H9 (cell line): ENCODE data around the gene BPIFB2. TPM values are rescaled to one million over a fixed set of nuclear protein-coding genes. Genes with fewer than 3 reads are reported as not detected.

ENCODE experiments used
- DNase-seq: peaks from one replicate; pipeline ENCODE4 v3.0.0-alpha.2; 2017
- H2AFZ ChIP-seq: one replicate; pipeline ENCODE4 v1.6.1; 2013; ENCODE audit warnings: mild to moderate bottlenecking, low read length, control low read depth, moderate library complexity
- H2AK5ac ChIP-seq: 2 replicates; pipeline ENCODE4 v1.6.1; 2013; ENCODE audit warnings: low read length, control low read depth, mixed read lengths; ENCODE audit not compliant: insufficient read length
- H2BK120ac ChIP-seq: one replicate; pipeline ENCODE4 v1.6.1; 2013; ENCODE audit warnings: low read depth, mild to moderate bottlenecking, low read length, control low read depth, inconsistent platforms; ENCODE audit not compliant: poor library complexity, severe bottlenecking
- H2BK12ac ChIP-seq: 2 replicates; pipeline ENCODE4 v1.6.1; 2013; ENCODE audit warnings: low read length, control low read depth, mixed read lengths, low read depth; ENCODE audit not compliant: insufficient read length
- H2BK15ac ChIP-seq: 2 replicates; pipeline ENCODE4 v1.6.1; 2013; ENCODE audit warnings: low read depth, low read length, control low read depth
- H2BK20ac ChIP-seq: one replicate; pipeline ENCODE4 v1.6.1; 2013; ENCODE audit warnings: low read depth, mild to moderate bottlenecking, low read length, control low read depth, inconsistent platforms; ENCODE audit not compliant: poor library complexity, severe bottlenecking
- H2BK5ac ChIP-seq: 2 replicates; pipeline ENCODE4 v1.6.1; 2013; ENCODE audit warnings: low read length, control low read depth, mixed read lengths; ENCODE audit not compliant: insufficient read length
- H3K14ac ChIP-seq: 2 replicates; pipeline ENCODE4 v1.6.1; 2013; ENCODE audit warnings: low read length, control low read depth; ENCODE audit not compliant: insufficient read depth
- H3K18ac ChIP-seq: 2 replicates; pipeline ENCODE4 v1.6.1; 2013; ENCODE audit warnings: low read depth, mild to moderate bottlenecking, mixed read lengths, low read length, control low read depth; ENCODE audit not compliant: insufficient read length
- H3K23ac ChIP-seq: 2 replicates; pipeline ENCODE4 v1.6.1; 2013; ENCODE audit warnings: low read length, control low read depth, mixed read lengths, low read depth; ENCODE audit not compliant: insufficient read length
- H3K23me2 ChIP-seq: 2 replicates; pipeline ENCODE4 v1.6.1; 2013; ENCODE audit warnings: low read depth, mild to moderate bottlenecking, mixed read lengths, low read length, control low read depth; ENCODE audit not compliant: insufficient read length, poor library complexity, severe bottlenecking
- H3K27ac ChIP-seq: 2 replicates; pipeline ENCODE4 v1.5.1; 2013; ENCODE audit warnings: low read length, control low read depth, mixed read lengths, low read depth; ENCODE audit not compliant: insufficient read length
- H3K27me3 ChIP-seq: 2 replicates; pipeline ENCODE4 v1.6.1; 2013; ENCODE audit warnings: low read length, control low read depth, inconsistent platforms; ENCODE audit not compliant: insufficient read depth
- H3K4ac ChIP-seq: 2 replicates; pipeline ENCODE4 v1.6.1; 2013; ENCODE audit warnings: low read depth, mild to moderate bottlenecking, control low read depth, inconsistent platforms, low read length, moderate library complexity
- H3K4me1 ChIP-seq: 2 replicates; pipeline ENCODE4 v1.6.1; 2013; ENCODE audit warnings: low read length, control low read depth, inconsistent platforms; ENCODE audit not compliant: insufficient read depth
- H3K4me2 ChIP-seq: 2 replicates; pipeline ENCODE4 v1.6.1; 2013; ENCODE audit warnings: low read length, control low read depth, mixed read lengths; ENCODE audit not compliant: insufficient read length, insufficient read depth
- H3K56ac ChIP-seq: 2 replicates; pipeline ENCODE4 v1.6.1; 2013; ENCODE audit warnings: low read depth, mild to moderate bottlenecking, mixed read lengths, low read length, control low read depth; ENCODE audit not compliant: insufficient read length
- H3K79me1 ChIP-seq: 2 replicates; pipeline ENCODE4 v1.6.1; 2013; ENCODE audit warnings: low read depth, mild to moderate bottlenecking, moderate library complexity, low read length, control low read depth, inconsistent platforms; ENCODE audit not compliant: insufficient read depth, poor library complexity, severe bottlenecking
- H3K79me2 ChIP-seq: 2 replicates; pipeline ENCODE4 v1.6.1; 2013; ENCODE audit warnings: low read length, control low read depth, inconsistent platforms; ENCODE audit not compliant: insufficient read depth
- H3K9ac ChIP-seq: 2 replicates; pipeline ENCODE4 v1.6.1; 2013; ENCODE audit warnings: low read length, control low read depth, mixed read lengths; ENCODE audit not compliant: insufficient read length; ENCODE audit errors: extremely low read depth
- H3K9me3 ChIP-seq: one replicate; pipeline ENCODE4 v1.6.1; 2013; ENCODE audit warnings: low read depth, low read length, inconsistent platforms; ENCODE audit not compliant: control insufficient read depth
- H3T11ph ChIP-seq: one replicate; pipeline ENCODE4 v1.6.1; 2013; ENCODE audit warnings: mild to moderate bottlenecking, low read length, control low read depth, inconsistent platforms
- H4K20me1 ChIP-seq: one replicate; pipeline ENCODE4 v1.6.1; 2013; ENCODE audit not compliant: control insufficient read depth, insufficient read length, insufficient read depth
- H4K5ac ChIP-seq: 2 replicates; pipeline ENCODE4 v1.6.1; 2013; ENCODE audit warnings: low read depth, mild to moderate bottlenecking, mixed read lengths, low read length, control low read depth; ENCODE audit not compliant: insufficient read length
- H4K8ac ChIP-seq: replicated peaks from 2 replicates; pipeline ENCODE4 v1.6.1; 2013; ENCODE audit warnings: low read length, control low read depth, mixed read lengths, low read depth; ENCODE audit not compliant: insufficient read length
- H4K91ac ChIP-seq: 2 replicates; pipeline ENCODE4 v1.6.1; 2013; ENCODE audit warnings: low read depth, mild to moderate bottlenecking, moderate library complexity, mixed read lengths, low read length, control low read depth; ENCODE audit not compliant: insufficient read length
- H3K27ac Mint-ChIP-seq, 3 experiments: 2 replicates in 2 of 3; 3 replicates in 1 of 3; pipeline ENCODE4 v1.8.0; 2020 to 2021; ENCODE audit warnings: mixed read lengths in 3 of 3, mild to moderate bottlenecking in 1 of 3, moderate library complexity in 1 of 3
- H3K27me3 Mint-ChIP-seq: 2 replicates; pipeline ENCODE4 v1.8.0; 2021; ENCODE audit warnings: low read depth, mild to moderate bottlenecking, moderate library complexity, mixed read lengths
- H3K36me3 Mint-ChIP-seq, 3 experiments: 2 replicates in 2 of 3; 3 replicates in 1 of 3; pipeline ENCODE4 v1.8.0; 2020 to 2021; ENCODE audit warnings: low read depth in 3 of 3, mixed read lengths in 3 of 3; ENCODE audit not compliant: insufficient read depth in 1 of 3
- H3K4me1 Mint-ChIP-seq, 2 experiments: 2 replicates each; pipeline ENCODE4 v1.8.0; 2020; ENCODE audit warnings: mixed read lengths in 2 of 2
- H3K4me3 Mint-ChIP-seq, 2 experiments: 2 replicates in 1 of 2; 3 replicates in 1 of 2; pipeline ENCODE4 v1.8.0; 2020 to 2021; ENCODE audit warnings: mild to moderate bottlenecking in 2 of 2, mixed read lengths in 2 of 2, moderate library complexity in 1 of 2
- H3K9me3 Mint-ChIP-seq, 2 experiments: 2 replicates in 1 of 2; 3 replicates in 1 of 2; pipeline ENCODE4 v1.8.0; 2020; ENCODE audit warnings: mild to moderate bottlenecking in 2 of 2, mixed read lengths in 2 of 2, moderate library complexity in 1 of 2
- CTCF ChIP-seq: fragments of 200-600 bp; sonication (generic); conservative IDR thresholded peaks from 3 replicates; pipeline ENCODE4 v1.8.0; 2021; ENCODE audit warnings: antibody characterized with exemption, mild to moderate bottlenecking
- WGBS: extraction: QIAGEN DNeasy Blood & Tissue Kit; methylation state at CpG from one replicate; pipeline ENCODE4 v1.1.7; 2013; ENCODE audit warnings: missing lambda C conversion rate, low lambda C conversion rate, mixed read lengths; ENCODE audit not compliant: insufficient read length; ENCODE audit errors: extremely low coverage; 5-methylcytosine and 5-hydroxymethylcytosine counted together
- total RNA-seq: library from RNA; stranded (reverse); gene quantifications from 2 replicates; pipeline ENCODE4 v1.2.1, GENCODE V29; 2021

Gene BPIFB2
- total RNA-seq, 1 experiment from 2014 or later = not detected

GRCh38 chr20:33030569-33030968 lies 23.1 kb downstream of the BPIFB2 start:
- no peaks in the 10 kb centered on the region for H3K36me3 Mint-ChIP-seq

More at GRCh38 chr20:33030569-33030968, 23.1 kb downstream of the BPIFB2 start:
- peaks cover 17% of the 10 kb centered on the region for H3K27me3 Mint-ChIP-seq
- Histone ChIP-seq H3K4me2 (no peak overlapping the region), H4K91ac (no peak overlapping the region), H3K79me2 (no peaks in the 10 kb centered on the region), H3K18ac (no peak overlapping the region), H3K9me3 (no peaks in the 10 kb centered on the region), H3K56ac (no peak overlapping the region), H2BK12ac (no peak overlapping the region), H2BK20ac (no peak overlapping the region), H2BK15ac (no peak overlapping the region), H4K20me1 (no peaks in the 10 kb centered on the region), H2AFZ (no peak overlapping the region), H3T11ph (no peak overlapping the region), H3K9ac (no peak overlapping the region), H4K5ac (no peak overlapping the region), H3K27ac (no peak overlapping the region), H3K27me3 (no peaks in the 10 kb centered on the region), H3K23me2 (no peaks in the 10 kb centered on the region), H3K4ac (no peak overlapping the region), H4K8ac (no peak overlapping the region), H2BK120ac (no peak overlapping the region), H2BK5ac (no peak overlapping the region), H2AK5ac (no peak overlapping the region), H3K23ac (no peak overlapping the region), H3K4me1 (no peaks in the 10 kb centered on the region), H3K14ac (no peak overlapping the region), H3K79me1 (no peaks in the 10 kb centered on the region)
- peaks cover 0 to 2% of the 10 kb centered on the region in 2 experiments; a peak in 1 of 4 replicates for H3K4me1 Mint-ChIP-seq
- H3K9me3 Mint-ChIP-seq = peaks cover 2 to 4% of the 10 kb centered on the region in 2 experiments; a peak in 2 of 5 replicates
- no peak for DNase-seq
- no peak overlapping the region for H3K4me3 Mint-ChIP-seq
- TF ChIP-seq CTCF = no peak
- no peak overlapping the region for H3K27ac Mint-ChIP-seq
- WGBS = no CpG with 5 or more reads among the region's 6 CpGs
